WERI-Rb-1 (cell line): ENCODE measurements around the gene NAT10.
"Not testable (repeated sequence)": the region's sequence is repeated elsewhere in the genome, so short reads cannot be mapped to it uniquely, and the experiment has no call there.

Experiments used
- DNase-seq: peaks from one replicate; pipeline ENCODE4 v3.0.0-alpha.2; 2020
- H3K27ac ChIP-seq: fragments of 250-450 bp; sonication (Bioruptor Pico); 2 replicates; pipeline ENCODE4 v1.5.1; 2020; ENCODE audit warnings: mild to moderate bottlenecking, moderate library complexity
- H3K27me3 ChIP-seq: fragments of 250-450 bp; sonication (Bioruptor Pico); 2 replicates; pipeline ENCODE4 v1.5.1; 2021; ENCODE audit warnings: mild to moderate bottlenecking, low read depth, moderate library complexity; ENCODE audit not compliant: insufficient read depth, severe bottlenecking
- H3K36me3 ChIP-seq: fragments of 250-450 bp; sonication (Bioruptor Pico); 2 replicates; pipeline ENCODE4 v1.5.1; 2020; ENCODE audit warnings: mild to moderate bottlenecking, moderate library complexity
- H3K4me3 ChIP-seq: 2 replicates; pipeline ENCODE4 v1.5.1; 2011; ENCODE audit warnings: low read depth, mild to moderate bottlenecking, control low read depth, low read length
- H3K9me3 ChIP-seq: fragments of 250-450 bp; sonication (Bioruptor Pico); 2 replicates; pipeline ENCODE4 v1.5.1; 2021; ENCODE audit warnings: mild to moderate bottlenecking, moderate library complexity; ENCODE audit not compliant: severe bottlenecking
- CTCF ChIP-seq: IDR thresholded peaks from 2 replicates; pipeline ENCODE4 v1.5.1; 2011; ENCODE audit warnings: low read depth, mild to moderate bottlenecking, control low read depth, inconsistent platforms, low read length

The NAT10 gene

GRCh38 chr11:34178209-34178821, 72.9 kb downstream of the NAT10 start:
- Histone ChIP-seq H3K27ac (no peak overlapping the region), H3K36me3 (no peaks in the 10 kb centered on the region; the same call in 1 of the 2 replicates), H3K4me3 (no peak overlapping the region), H3K9me3 (no peaks in the 10 kb centered on the region), H3K27me3 (no peaks in the 10 kb centered on the region)
- no peak for DNase-seq
- TF ChIP-seq CTCF: no peak

- H3K4me3 ChIP-seq: no peak overlapping the region
- no peaks in the 10 kb centered on the region; the same call in 1 of the 2 replicates for H3K36me3 ChIP-seq
- DNase-seq: no peak
- no peaks in the 10 kb centered on the region for H3K27me3 ChIP-seq
- H3K27ac ChIP-seq: no peak overlapping the region
- no peaks in the 10 kb centered on the region for H3K9me3 ChIP-seq
- no peak for TF ChIP-seq CTCF
Measured at GRCh38 chr11:34179026-34179675, 73.7 kb downstream of the NAT10 start.

- Histone ChIP-seq H3K9me3 (no peaks in the 10 kb centered on the region), H3K27me3 (no peaks in the 10 kb centered on the region), H3K27ac (no peak overlapping the region), H3K36me3 (no peaks in the 10 kb centered on the region; the same call in 1 of the 2 replicates), H3K4me3 (no peak overlapping the region)
- no peak for TF ChIP-seq CTCF
- no peak for DNase-seq
Measured at GRCh38 chr11:34180040-34180813, 74.8 kb downstream of the NAT10 start.

GRCh38 chr11:34180814-34181165, 75.4 kb downstream of the NAT10 start:
- not testable (repeated sequence) for H3K4me3 ChIP-seq, H3K9me3 ChIP-seq, H3K27ac ChIP-seq, H3K27me3 ChIP-seq, H3K36me3 ChIP-seq, DNase-seq

- no peak overlapping the region for H3K27ac ChIP-seq
- H3K36me3 ChIP-seq: no peaks in the 10 kb centered on the region; the same call in 1 of the 2 replicates
- no peak for TF ChIP-seq CTCF
- no peaks in the 10 kb centered on the region for H3K27me3 ChIP-seq
- H3K4me3 ChIP-seq: no peak overlapping the region
- H3K9me3 ChIP-seq: no peaks in the 10 kb centered on the region
- DNase-seq: no peak
Measured at GRCh38 chr11:34181251-34181650, 75.8 kb downstream of the NAT10 start.

GRCh38 chr11:34181856-34182405, 76.5 kb downstream of the NAT10 start:
- Histone ChIP-seq H3K27ac (no peak overlapping the region), H3K4me3 (no peak overlapping the region), H3K9me3 (no peaks in the 10 kb centered on the region), H3K27me3 (no peaks in the 10 kb centered on the region), H3K36me3 (no peaks in the 10 kb centered on the region; the same call in 1 of the 2 replicates)
- no peak for TF ChIP-seq CTCF
- no peak for DNase-seq
